Large intestine (tissue), 3 donors: Measurements from ENCODE around the gene TRIM14. TPM values are rescaled to one million over a fixed set of nuclear protein-coding genes. Genes with fewer than 3 reads are reported as not detected.
"Not testable (repeated sequence)": the region's sequence is repeated elsewhere in the genome, so short reads cannot be mapped to it uniquely, and the experiment has no call there.

Experiments
- DNase-seq, 2 donors: peaks; one replicate each; pipeline versions ENCODE4 v3.0.0 to v3.0.0-alpha.2; 2013
- H3K27ac ChIP-seq: one replicate; pipeline ENCODE4 v1.5.1; 2013; ENCODE audit warnings: low read length
- H3K27me3 ChIP-seq: 2 replicates; pipeline ENCODE4 v1.6.1; 2013; ENCODE audit warnings: low read length; ENCODE audit not compliant: control insufficient read depth, insufficient read depth
- H3K36me3 ChIP-seq: 2 replicates; pipeline ENCODE4 v1.6.1; 2013; ENCODE audit warnings: low read length; ENCODE audit not compliant: control insufficient read depth, insufficient read depth
- H3K4me1 ChIP-seq: one replicate; pipeline ENCODE4 v1.6.1; 2013; ENCODE audit warnings: low read length; ENCODE audit not compliant: control insufficient read depth, insufficient read depth
- H3K4me3 ChIP-seq: one replicate; pipeline ENCODE4 v1.5.1; 2013; ENCODE audit warnings: low read length
- H3K9me3 ChIP-seq: one replicate; pipeline ENCODE4 v1.6.1; 2013; ENCODE audit warnings: mild to moderate bottlenecking, low read depth, low read length, moderate library complexity; ENCODE audit not compliant: control insufficient read depth
- WGBS: methylation state at CpG from one replicate; pipeline ENCODE4 v1.1.5; 2013; ENCODE audit warnings: low lambda C conversion rate; ENCODE audit not compliant: insufficient coverage; 5-methylcytosine and 5-hydroxymethylcytosine counted together
- polyA plus RNA-seq: library from polyadenylated mRNA; unstranded; fragments of 120-200 nt; gene quantifications from one replicate; pipeline ENCODE4 v1.2.1, GENCODE V29; 2013

TRIM14 gene
- polyA plus RNA-seq, 1 donor = 59.2 TPM

- H3K4me1 ChIP-seq = no peaks in the 10 kb centered on the region
- H3K36me3 ChIP-seq = peaks cover 90% of the 10 kb centered on the region
- H3K27me3 ChIP-seq = no peaks in the 10 kb centered on the region
- no peaks in the 10 kb centered on the region for H3K9me3 ChIP-seq
- H3K4me3 ChIP-seq = no peak overlapping the region
- WGBS = no CpG with 5 or more reads among the region's 13 CpGs
- H3K27ac ChIP-seq = no peak overlapping the region
- no peak for DNase-seq
Observed at GRCh38 chr9:98130576-98131228, 11.7 kb upstream of the TRIM14 start.

- H3K9me3 ChIP-seq, H3K27ac ChIP-seq, DNase-seq, H3K4me1 ChIP-seq, H3K4me3 ChIP-seq, H3K27me3 ChIP-seq: not testable (repeated sequence)
- peaks cover 87% of the 10 kb centered on the region for H3K36me3 ChIP-seq
- 100% methylated on average over 1 of the region's 4 CpGs for WGBS
Observed at GRCh38 chr9:98130060-98130459, 11.0 kb upstream of the TRIM14 start.

- H3K27me3 ChIP-seq = no peaks in the 10 kb centered on the region
- H3K9me3 ChIP-seq = no peaks in the 10 kb centered on the region
- H3K27ac ChIP-seq = no peak overlapping the region
- no peak overlapping the region for H3K4me3 ChIP-seq
- H3K36me3 ChIP-seq = peaks cover 87% of the 10 kb centered on the region
- H3K4me1 ChIP-seq = no peaks in the 10 kb centered on the region
- no peak for DNase-seq
- no CpG with 5 or more reads among the region's 10 CpGs for WGBS
Observed at GRCh38 chr9:98129451-98129881, 10.4 kb upstream of the TRIM14 start.

- no peak for DNase-seq
- Histone ChIP-seq H3K36me3 (peaks cover 81% of the 10 kb centered on the region), H3K4me1 (no peaks in the 10 kb centered on the region), H3K9me3 (no peaks in the 10 kb centered on the region), H3K27ac (no peak overlapping the region), H3K4me3 (no peak overlapping the region), H3K27me3 (no peaks in the 10 kb centered on the region)
- WGBS = no CpG with 5 or more reads among the region's 16 CpGs
Observed at GRCh38 chr9:98128316-98128715, 9.3 kb upstream of the TRIM14 start.

- Histone ChIP-seq H3K4me1 (no peaks in the 10 kb centered on the region), H3K27me3 (no peaks in the 10 kb centered on the region), H3K36me3 (peaks cover 74% of the 10 kb centered on the region), H3K9me3 (no peaks in the 10 kb centered on the region), H3K27ac (no peak overlapping the region), H3K4me3 (no peak overlapping the region)
- no CpG with 5 or more reads among the region's 8 CpGs for WGBS
- no peak for DNase-seq
Observed at GRCh38 chr9:98127226-98127625, 8.2 kb upstream of the TRIM14 start.

- DNase-seq = no peak
- H3K27ac ChIP-seq = no peak overlapping the region
- H3K36me3 ChIP-seq = peaks cover 53% of the 10 kb centered on the region
- no peaks in the 10 kb centered on the region for H3K27me3 ChIP-seq
- H3K4me3 ChIP-seq = no peak overlapping the region
- H3K9me3 ChIP-seq = no peaks in the 10 kb centered on the region
- no CpG with 5 or more reads among the region's 15 CpGs for WGBS
- H3K4me1 ChIP-seq = peaks cover 19% of the 10 kb centered on the region
Observed at GRCh38 chr9:98124637-98125426, 5.8 kb upstream of the TRIM14 start.

GRCh38 chr9:98124091-98124490 is 5.1 kb upstream of the TRIM14 start:
- DNase-seq, H3K27me3 ChIP-seq, H3K4me3 ChIP-seq, H3K27ac ChIP-seq, H3K9me3 ChIP-seq: not testable (repeated sequence)
- Histone ChIP-seq H3K4me1 (peaks cover 21% of the 10 kb centered on the region), H3K36me3 (peaks cover 46% of the 10 kb centered on the region)
- WGBS = no CpG with 5 or more reads among the region's 13 CpGs

- no peak overlapping the region for H3K4me3 ChIP-seq
- peaks cover 22% of the 10 kb centered on the region for H3K36me3 ChIP-seq
- H3K27me3 ChIP-seq = no peaks in the 10 kb centered on the region
- peak; percentile 78 to 84 for DNase-seq
- no peaks in the 10 kb centered on the region for H3K9me3 ChIP-seq
- H3K4me1 ChIP-seq = peaks cover 29% of the 10 kb centered on the region
- peak overlapping the region; percentile 88 for H3K27ac ChIP-seq
- WGBS = 18% methylated on average over 3 of the region's 3 CpGs
Observed at GRCh38 chr9:98121058-98121457, 2.0 kb upstream of the TRIM14 start.

- no peak overlapping the region for H3K4me3 ChIP-seq
- 50% methylated on average over 1 of the region's 3 CpGs for WGBS
- peaks cover 29% of the 10 kb centered on the region for H3K4me1 ChIP-seq
- no peaks in the 10 kb centered on the region for H3K9me3 ChIP-seq
- H3K27ac ChIP-seq = peak overlapping the region; percentile 88
- peak; percentile 90 to 95 for DNase-seq
- H3K27me3 ChIP-seq = no peaks in the 10 kb centered on the region
- H3K36me3 ChIP-seq = peaks cover 25% of the 10 kb centered on the region
Observed at GRCh38 chr9:98120476-98120875, 1.5 kb upstream of the TRIM14 start.

GRCh38 chr9:98117984-98118639 is 910 bp downstream of the TRIM14 start:
- WGBS = no CpG with 5 or more reads among the region's 5 CpGs
- Histone ChIP-seq H3K4me1 (peaks cover 29% of the 10 kb centered on the region), H3K27me3 (no peaks in the 10 kb centered on the region), H3K9me3 (no peaks in the 10 kb centered on the region), H3K36me3 (peaks cover 11% of the 10 kb centered on the region), H3K4me3 (peak overlapping the region; percentile 81), H3K27ac (peak overlapping the region; percentile 100)
- peak; percentile 92 to 95 for DNase-seq
